ENCODE results near the gene CENATAC. TPM values are rescaled to one million over a fixed set of nuclear protein-coding genes. Genes with fewer than 3 reads are reported as not detected.
"Not testable (repeated sequence)": the region's sequence is repeated elsewhere in the genome, so short reads cannot be mapped to it uniquely, and the experiment has no call there.

CENATAC gene
- total RNA-seq, 4 donors from 2014 or later = 66.4 to 192 (median 105) TPM

DNA sequence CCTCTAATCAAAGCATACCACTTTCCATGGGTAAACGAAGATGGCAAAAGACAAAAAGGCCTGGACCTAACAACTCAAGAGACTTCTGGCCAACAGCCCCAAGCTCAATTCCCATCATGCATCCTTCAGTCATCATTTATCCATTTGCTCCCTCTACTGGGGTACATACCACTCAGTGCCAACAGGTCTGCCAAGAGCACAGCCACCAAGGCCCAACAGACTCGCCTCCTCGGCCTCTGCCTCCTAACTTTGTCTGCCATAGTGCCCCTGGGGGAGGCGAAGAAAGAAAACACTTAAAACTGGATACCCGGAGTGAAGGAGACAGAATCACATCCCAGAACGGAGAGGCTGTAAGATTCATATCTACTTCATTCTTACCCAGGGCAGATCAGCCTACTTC is 58.0 kb downstream of the CENATAC start:
- TF ChIP-seq, protein P1, sequence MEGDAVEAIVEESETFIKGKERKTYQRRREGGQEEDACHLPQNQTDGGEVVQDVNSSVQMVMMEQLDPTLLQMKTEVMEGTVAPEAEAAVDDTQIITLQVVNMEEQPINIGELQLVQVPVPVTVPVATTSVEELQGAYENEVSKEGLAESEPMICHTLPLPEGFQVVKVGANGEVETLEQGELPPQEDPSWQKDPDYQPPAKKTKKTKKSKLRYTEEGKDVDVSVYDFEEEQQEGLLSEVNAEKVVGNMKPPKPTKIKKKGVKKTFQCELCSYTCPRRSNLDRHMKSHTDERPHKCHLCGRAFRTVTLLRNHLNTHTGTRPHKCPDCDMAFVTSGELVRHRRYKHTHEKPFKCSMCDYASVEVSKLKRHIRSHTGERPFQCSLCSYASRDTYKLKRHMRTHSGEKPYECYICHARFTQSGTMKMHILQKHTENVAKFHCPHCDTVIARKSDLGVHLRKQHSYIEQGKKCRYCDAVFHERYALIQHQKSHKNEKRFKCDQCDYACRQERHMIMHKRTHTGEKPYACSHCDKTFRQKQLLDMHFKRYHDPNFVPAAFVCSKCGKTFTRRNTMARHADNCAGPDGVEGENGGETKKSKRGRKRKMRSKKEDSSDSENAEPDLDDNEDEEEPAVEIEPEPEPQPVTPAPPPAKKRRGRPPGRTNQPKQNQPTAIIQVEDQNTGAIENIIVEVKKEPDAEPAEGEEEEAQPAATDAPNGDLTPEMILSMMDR (IDR thresholded peaks at IDR 0.05) = no peak
- TF ChIP-seq POLR2A (IDR thresholded peaks at IDR 0.05) = no peak
- Histone ChIP-seq H3K4me1 (peaks cover 0 to 23% (median 9%) of the 10 kb centered on the region in 4 donors), H3K36me3 (peaks cover 0 to 46% (median 0%) of the 10 kb centered on the region in 3 donors), H3K27me3 (no peaks in the 10 kb centered on the region), H3K9me3 (no peaks in the 10 kb centered on the region), H3K4me3 (peak overlapping the region; percentile 80 to 100 (median 98)), H3K27ac (peak overlapping the region in 3 of 4 donors; percentile 87 to 94 (median 90))
- no peak for DNase-seq

GRCh38 chr11:119056421-119056999 is 58.6 kb downstream of the CENATAC start:
- Histone ChIP-seq H3K4me3 (peak overlapping the region; percentile 80 to 100 (median 98)), H3K27ac (peak overlapping the region; percentile 87 to 94 (median 92)), H3K36me3 (peaks cover 0 to 40% (median 0%) of the 10 kb centered on the region in 3 donors), H3K27me3 (no peaks in the 10 kb centered on the region), H3K9me3 (no peaks in the 10 kb centered on the region), H3K4me1 (peaks cover 0 to 23% (median 9%) of the 10 kb centered on the region in 4 donors)
- TF ChIP-seq POLR2A (IDR thresholded peaks at IDR 0.05) = no peak
- TF ChIP-seq, protein P1 (IDR thresholded peaks at IDR 0.05) = peak in 1 of 6 experiments; percentile 9
- DNase-seq = peak; percentile 46 to 74 (median 72)

GRCh38 chr11:119057000-119057769 is 59.2 kb downstream of the CENATAC start, which contains the start of gene HYOU1:
TSS of gene HYOU1 (minus strand) at chr11:119057205. CDS start at chr11:119056160, 1,045 bp downstream.
- Histone ChIP-seq H3K36me3 (peaks cover 0 to 33% (median 0%) of the 10 kb centered on the region in 3 donors), H3K27me3 (no peaks in the 10 kb centered on the region), H3K4me1 (peaks cover 0 to 23% (median 9%) of the 10 kb centered on the region in 4 donors), H3K27ac (peak within 1 kb of the TSS; percentile 87 to 94 (median 92)), H3K9me3 (no peaks in the 10 kb centered on the region), H3K4me3 (peak within 1 kb of the TSS; percentile 80 to 100 (median 98))
- DNase-seq = peak; percentile 100
- TF ChIP-seq POLR2A (IDR thresholded peaks at IDR 0.05) = peak; percentile 61 to 70
- TF ChIP-seq, protein P1 (IDR thresholded peaks at IDR 0.05) = peak in 3 of 6 experiments; percentile 29 to 41 (median 36)

DNA sequence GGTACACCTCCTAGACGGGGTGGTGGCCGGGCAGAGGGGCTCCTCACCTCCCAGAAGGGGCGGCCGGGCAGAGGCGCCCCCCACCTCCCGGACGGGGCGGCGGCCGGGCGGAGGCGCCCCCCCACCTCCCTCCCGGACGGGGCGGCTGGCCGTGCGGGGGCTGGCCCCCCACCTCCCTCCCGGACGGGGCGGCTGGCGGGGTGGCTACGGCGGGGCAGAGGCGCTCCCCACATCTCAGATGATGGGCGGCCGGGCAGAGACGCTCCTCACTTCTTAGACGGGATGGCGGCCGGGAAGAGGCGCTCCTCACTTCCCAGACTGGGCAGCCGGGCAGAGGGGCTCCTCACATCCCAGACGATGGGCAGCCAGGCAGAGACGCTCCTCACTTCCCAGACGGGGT is 61.2 kb downstream of the CENATAC start:
- not testable (repeated sequence) for H3K27ac ChIP-seq, H3K9me3 ChIP-seq, H3K4me3 ChIP-seq, H3K27me3 ChIP-seq, DNase-seq
- H3K36me3 ChIP-seq = peaks cover 0 to 13% (median 0%) of the 10 kb centered on the region in 3 donors
- peaks cover 0 to 23% (median 9%) of the 10 kb centered on the region in 4 donors for H3K4me1 ChIP-seq

- Histone ChIP-seq H3K27ac (no peak overlapping the region), H3K4me3 (no peak overlapping the region), H3K4me1 (peaks cover 0 to 15% (median 8%) of the 10 kb centered on the region in 4 donors), H3K27me3 (no peaks in the 10 kb centered on the region), H3K36me3 (no peaks in the 10 kb centered on the region), H3K9me3 (no peaks in the 10 kb centered on the region)
- no peak for TF ChIP-seq POLR2A (IDR thresholded peaks at IDR 0.05)
- TF ChIP-seq, protein P1 (IDR thresholded peaks at IDR 0.05) = no peak
- no peak for DNase-seq
Measured at GRCh38 chr11:119061256-119061655, 63.3 kb downstream of the CENATAC start.

DNA sequence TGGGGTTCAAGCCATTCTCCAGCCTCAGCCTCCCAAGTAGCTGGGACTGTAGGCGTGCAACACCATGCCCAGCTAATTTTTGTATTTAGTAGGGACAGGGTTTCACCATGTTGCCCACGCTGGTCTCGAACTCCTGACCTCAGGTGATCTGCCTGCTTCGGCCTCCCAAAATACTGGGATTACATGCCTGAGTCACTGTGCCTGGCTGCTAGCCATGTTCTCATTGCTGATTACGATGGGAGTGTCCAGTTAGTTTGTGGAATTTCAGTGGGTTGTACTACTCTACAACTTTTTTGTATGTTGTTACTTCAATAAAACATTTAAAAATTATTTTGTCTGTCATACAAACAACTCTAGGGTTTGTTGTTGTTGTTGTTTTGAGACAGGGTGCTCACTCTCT is 64.8 kb downstream of the CENATAC start:
- Histone ChIP-seq H3K27ac (no peak overlapping the region), H3K27me3 (no peaks in the 10 kb centered on the region), H3K4me1 (peaks cover 0 to 20% (median 13%) of the 10 kb centered on the region in 4 donors), H3K9me3 (no peaks in the 10 kb centered on the region), H3K4me3 (no peak overlapping the region), H3K36me3 (no peaks in the 10 kb centered on the region)
- TF ChIP-seq POLR2A (IDR thresholded peaks at IDR 0.05) = no peak
- TF ChIP-seq, protein P1 (IDR thresholded peaks at IDR 0.05) = no peak
- no peak for DNase-seq
